NCI-H748 treated with DMSO at 0.1 percent for 48 hours (cell line): ENCODE measurements around the gene TRIM71.

Experiments used
- DNase-seq: peaks from one replicate; lab custom pipeline; 2025; lab: John Stamatoyannopoulos, UW

The TRIM71 gene

GRCh38 chr3:32866533-32866932 is 48.7 kb downstream of the TRIM71 start:
- DNase-seq: no peak

- no peak for DNase-seq
Measured at GRCh38 chr3:32867954-32868353, 50.2 kb downstream of the TRIM71 start.

GRCh38 chr3:32868719-32869512 is 51.1 kb downstream of the TRIM71 start:
- no peak for DNase-seq

- no peak for DNase-seq
Measured at GRCh38 chr3:32869513-32870047, 51.8 kb downstream of the TRIM71 start.

GRCh38 chr3:32870373-32871095 is 52.7 kb downstream of the TRIM71 start:
- DNase-seq: no peak

- DNase-seq: no peak
Measured at GRCh38 chr3:32871273-32871672, 53.5 kb downstream of the TRIM71 start.

- no peak for DNase-seq
Measured at GRCh38 chr3:32872487-32873382, 54.9 kb downstream of the TRIM71 start.

GRCh38 chr3:32873531-32874130 is 55.8 kb downstream of the TRIM71 start:
- no peak for DNase-seq

- no peak for DNase-seq
Measured at GRCh38 chr3:32876920-32877319, 59.1 kb downstream of the TRIM71 start.

- no peak for DNase-seq
Measured at GRCh38 chr3:32877598-32877997, 59.8 kb downstream of the TRIM71 start.

- DNase-seq: no peak
Measured at GRCh38 chr3:32880225-32880624, 62.4 kb downstream of the TRIM71 start.

- DNase-seq: no peak
Measured at GRCh38 chr3:32881624-32882023, 63.8 kb downstream of the TRIM71 start.

- DNase-seq: no peak
Measured at GRCh38 chr3:32882189-32882588, 64.4 kb downstream of the TRIM71 start.

GRCh38 chr3:32882603-32883025 is 64.8 kb downstream of the TRIM71 start:
- no peak for DNase-seq

GRCh38 chr3:32883817-32884216 is 66.0 kb downstream of the TRIM71 start:
- DNase-seq: no peak

- no peak for DNase-seq
Measured at GRCh38 chr3:32884591-32884990, 66.8 kb downstream of the TRIM71 start.

- DNase-seq: no peak
Measured at GRCh38 chr3:32885283-32885901, 67.6 kb downstream of the TRIM71 start.

- no peak for DNase-seq
Measured at GRCh38 chr3:32886296-32886695, 68.5 kb downstream of the TRIM71 start.

GRCh38 chr3:32886911-32887310 is 69.1 kb downstream of the TRIM71 start:
- no peak for DNase-seq

GRCh38 chr3:32888739-32889138 is 70.9 kb downstream of the TRIM71 start:
- no peak for DNase-seq
